ENCODE data around the gene BAD.

- TF ChIP-seq CTCF (IDR thresholded peaks at IDR 0.05) (no peak), EZH2 (IDR thresholded peaks at IDR 0.05; ENCODE audit: borderline replicate concordance, insufficient read depth, low read depth, low read length, poor library complexity, severe bottlenecking) (no peak)
Measured at GRCh38 chr11:64265176-64266160, 19.0 kb downstream of the BAD start.

Measured in B cell (primary cell).